Measurements from ENCODE around the gene TUFT1. TPM values are rescaled to one million over a fixed set of nuclear protein-coding genes. Genes with fewer than 3 reads are reported as not detected.

Gene TUFT1
- total and polyA plus RNA-seq, 7 donors = 8.0 to 18.0 (median 12.1) TPM

- no peaks in the 10 kb centered on the region for H3K36me3 ChIP-seq
- DNase-seq = peak; percentile 72
- H3K9me3 ChIP-seq = no peaks in the 10 kb centered on the region
- peaks cover 0 to 17% (median 12%) of the 10 kb centered on the region in 4 donors for H3K4me1 ChIP-seq
- peak overlapping the region; percentile 54 to 73 (median 63) for H3K4me3 ChIP-seq
- TF ChIP-seq EP300 (IDR thresholded peaks at IDR 0.05) (no peak), POLR2A (IDR thresholded peaks at IDR 0.05) (no peak), POLR2AphosphoS5 (IDR thresholded peaks at IDR 0.05) (no peak), CTCF (IDR thresholded peaks at IDR 0.05) (no peak)
- 0 to 1% methylated on average over 23 of the region's 23 CpGs for WGBS, 2 donors
- H3K27ac ChIP-seq = peak overlapping the region; percentile 59 to 84 (median 82)
- no peaks in the 10 kb centered on the region for H3K27me3 ChIP-seq
- intact Hi-C loops (cut with DNase I) = loop anchor here (2.0 to 5.0 kb wide), 2 partner anchors 54 to 69 kb away; partner anchors contain the start of gene POGZ
Measured at GRCh38 chr1:151511636-151512215, 28.4 kb upstream of the TUFT1 start.

DNA sequence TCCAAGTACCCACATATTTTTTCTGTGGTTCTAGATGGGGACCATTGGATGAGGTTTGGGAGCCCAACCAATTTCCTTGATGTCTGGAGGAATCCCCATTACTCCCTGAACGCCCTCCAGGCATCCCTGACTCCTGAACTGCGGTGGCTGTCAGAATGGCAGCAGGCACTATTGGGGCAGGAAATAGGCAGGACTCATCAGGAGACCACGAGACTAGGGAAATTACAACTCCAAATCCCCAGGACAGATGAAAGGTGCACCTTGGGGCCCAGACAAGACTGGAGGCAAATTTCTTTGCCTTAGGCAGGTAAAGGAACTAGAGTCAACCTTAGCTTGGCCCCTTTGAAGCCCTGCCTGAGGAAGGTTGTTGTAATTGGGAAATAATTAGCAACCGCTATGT, 27.8 kb upstream of the TUFT1 start:
- WGBS, 2 donors = 9 to 54% methylated on average over 4 of the region's 4 CpGs
- peak; percentile 9 for DNase-seq
- intact Hi-C loops (cut with DNase I) = loop anchor here (5.0 kb wide), 1 partner anchor 55 kb away; the partner anchor contains the start of gene POGZ
- H3K4me1 ChIP-seq = peaks cover 0 to 17% (median 12%) of the 10 kb centered on the region in 4 donors
- H3K27ac ChIP-seq = no peak overlapping the region
- H3K9me3 ChIP-seq = no peaks in the 10 kb centered on the region
- TF ChIP-seq POLR2A (IDR thresholded peaks at IDR 0.05) (no peak), EP300 (IDR thresholded peaks at IDR 0.05) (no peak), POLR2AphosphoS5 (IDR thresholded peaks at IDR 0.05) (no peak), CTCF (IDR thresholded peaks at IDR 0.05) (no peak)
- H3K36me3 ChIP-seq = no peaks in the 10 kb centered on the region
- H3K27me3 ChIP-seq = no peaks in the 10 kb centered on the region
- peak overlapping the region in 1 of 4 donors; percentile 54 for H3K4me3 ChIP-seq

DNA sequence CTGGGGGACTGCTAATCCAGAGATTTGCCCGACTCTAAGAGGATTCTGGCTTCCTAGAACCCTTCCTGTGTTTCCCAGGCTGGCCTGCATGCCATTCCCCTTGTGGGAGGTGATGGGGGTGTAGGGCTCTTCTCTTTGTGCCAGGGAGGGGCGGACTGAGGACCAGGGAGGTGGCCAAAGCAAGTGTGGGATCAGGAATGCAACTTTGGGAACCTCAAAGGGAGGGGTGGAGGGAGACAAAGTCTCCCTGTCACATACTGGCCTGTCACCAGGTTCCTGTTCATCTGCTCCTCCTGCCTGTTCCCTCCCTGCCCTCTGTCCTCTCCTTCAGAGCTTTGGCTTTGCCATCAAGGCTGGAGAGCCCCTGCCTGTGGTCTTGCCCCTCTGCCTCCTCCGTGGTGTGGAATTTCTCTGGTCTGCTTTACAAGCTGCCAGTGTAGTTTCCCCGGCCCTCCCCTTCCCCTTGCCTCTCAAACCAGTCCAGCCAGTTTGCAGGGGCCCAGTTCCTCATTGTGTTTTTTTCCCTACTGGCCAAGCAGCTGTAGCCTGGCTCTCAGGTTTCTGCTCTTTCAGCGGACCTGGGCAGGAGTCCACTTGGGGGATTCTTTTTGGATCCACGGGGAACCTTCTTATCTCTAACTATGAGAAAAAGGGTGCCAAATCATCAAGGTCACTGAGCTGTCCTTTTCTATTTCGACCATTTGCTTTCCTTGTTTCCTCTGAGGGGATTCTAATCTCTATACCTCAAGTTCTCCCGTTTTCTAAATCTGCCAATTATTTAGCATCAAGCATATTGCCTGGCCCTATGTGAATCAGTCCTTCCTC, 27.1 kb upstream of the TUFT1 start:
- intact Hi-C loops (cut with DNase I) = loop anchor here (5.0 kb wide), 1 partner anchor 56 kb away; the partner anchor contains the start of gene POGZ
- DNase-seq = peak; percentile 34
- Histone ChIP-seq H3K4me3 (no peak overlapping the region), H3K36me3 (no peaks in the 10 kb centered on the region), H3K27me3 (no peaks in the 10 kb centered on the region), H3K27ac (no peak overlapping the region), H3K4me1 (peaks cover 0 to 17% (median 12%) of the 10 kb centered on the region in 4 donors), H3K9me3 (no peaks in the 10 kb centered on the region)
- 13 to 46% methylated on average over 8 of the region's 8 CpGs for WGBS, 2 donors
- no peak for TF ChIP-seq EP300 (IDR thresholded peaks at IDR 0.05)
- TF ChIP-seq POLR2A (IDR thresholded peaks at IDR 0.05) = peak in 1 of 2 donors; percentile 36
- TF ChIP-seq CTCF (IDR thresholded peaks at IDR 0.05) = no peak

DNA sequence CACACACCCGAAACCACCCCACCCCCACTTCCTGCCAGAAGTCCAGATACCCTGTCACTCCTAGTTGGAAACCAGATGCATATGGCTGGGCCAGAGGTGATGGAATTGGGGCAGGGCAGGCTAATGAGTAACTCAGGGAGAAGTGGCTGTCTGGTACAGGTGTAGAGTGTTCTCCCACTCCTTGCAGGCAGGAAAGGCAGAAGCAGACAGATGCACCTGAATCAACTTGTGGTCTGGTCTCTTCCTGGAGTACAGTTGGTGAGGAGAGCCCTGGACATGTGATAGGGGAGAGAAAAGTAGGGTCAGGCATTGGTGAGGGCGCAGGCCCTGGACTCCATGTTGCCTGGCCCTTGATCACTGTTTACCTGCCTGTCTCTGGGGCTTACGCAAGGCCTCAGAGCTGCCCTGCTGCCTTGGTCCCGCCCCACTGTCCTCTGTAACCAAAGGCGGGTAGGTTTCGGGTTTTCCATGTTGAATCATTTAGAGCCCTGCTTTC, 26.4 kb upstream of the TUFT1 start:
- 15 to 69% methylated on average over 6 of the region's 6 CpGs for WGBS, 2 donors
- H3K27me3 ChIP-seq = no peaks in the 10 kb centered on the region
- intact Hi-C loops (cut with DNase I) = loop anchor here (5.0 kb wide), 1 partner anchor 56 kb away; the partner anchor contains the start of gene POGZ

More for the DNA sequence above, 26.4 kb upstream of the TUFT1 start:
- no peak for TF ChIP-seq POLR2A (IDR thresholded peaks at IDR 0.05)
- TF ChIP-seq POLR2AphosphoS5 (IDR thresholded peaks at IDR 0.05) = no peak
- TF ChIP-seq CTCF (IDR thresholded peaks at IDR 0.05) = no peak
- TF ChIP-seq EP300 (IDR thresholded peaks at IDR 0.05) = no peak
- Histone ChIP-seq H3K9me3 (no peaks in the 10 kb centered on the region), H3K4me3 (no peak overlapping the region), H3K27ac (no peak overlapping the region), H3K36me3 (no peaks in the 10 kb centered on the region), H3K4me1 (peaks cover 0 to 17% (median 12%) of the 10 kb centered on the region in 4 donors)
- DNase-seq = peak; percentile 24
